Right ventricle myocardium superior (tissue), 1 donor: ENCODE measurements around the gene HSF2BP. TPM values are rescaled to one million over a fixed set of nuclear protein-coding genes. Genes with fewer than 3 reads are reported as not detected.
"Not testable (repeated sequence)": the region's sequence is repeated elsewhere in the genome, so short reads cannot be mapped to it uniquely, and the experiment has no call there.

ENCODE experiments used
- ATAC-seq: fragments of 200-7000 bp; cut with Tn5 transposase; one replicate; pipeline ENCODE4 v1.9.1; 2020; ENCODE audit warnings: mild to moderate bottlenecking; ENCODE audit not compliant: poor library complexity
- DNase-seq: peaks from one replicate; pipeline ENCODE4 v3.0.0-alpha.2; 2020
- intact Hi-C: fragments of 100-400 bp; cut with DNase I; formaldehyde crosslinking; loops from one replicate; pipeline ENCODE4 v1.11.2; 2022
- total RNA-seq: library from RNA; stranded (reverse); fragmentation: NEBNext Ultra II Directional; extraction: Animal tissue kit (Norgen Biotek cat#: 25700); gene quantifications from one replicate; pipeline ENCODE4 v1.2.1, GENCODE V29; 2021
- donor health status: DM: no; HTN: yes; CAD: no; lungs with severe emphysema.

HSF2BP gene
- total RNA-seq, 1 donor from 2014 or later = not detected

DNA sequence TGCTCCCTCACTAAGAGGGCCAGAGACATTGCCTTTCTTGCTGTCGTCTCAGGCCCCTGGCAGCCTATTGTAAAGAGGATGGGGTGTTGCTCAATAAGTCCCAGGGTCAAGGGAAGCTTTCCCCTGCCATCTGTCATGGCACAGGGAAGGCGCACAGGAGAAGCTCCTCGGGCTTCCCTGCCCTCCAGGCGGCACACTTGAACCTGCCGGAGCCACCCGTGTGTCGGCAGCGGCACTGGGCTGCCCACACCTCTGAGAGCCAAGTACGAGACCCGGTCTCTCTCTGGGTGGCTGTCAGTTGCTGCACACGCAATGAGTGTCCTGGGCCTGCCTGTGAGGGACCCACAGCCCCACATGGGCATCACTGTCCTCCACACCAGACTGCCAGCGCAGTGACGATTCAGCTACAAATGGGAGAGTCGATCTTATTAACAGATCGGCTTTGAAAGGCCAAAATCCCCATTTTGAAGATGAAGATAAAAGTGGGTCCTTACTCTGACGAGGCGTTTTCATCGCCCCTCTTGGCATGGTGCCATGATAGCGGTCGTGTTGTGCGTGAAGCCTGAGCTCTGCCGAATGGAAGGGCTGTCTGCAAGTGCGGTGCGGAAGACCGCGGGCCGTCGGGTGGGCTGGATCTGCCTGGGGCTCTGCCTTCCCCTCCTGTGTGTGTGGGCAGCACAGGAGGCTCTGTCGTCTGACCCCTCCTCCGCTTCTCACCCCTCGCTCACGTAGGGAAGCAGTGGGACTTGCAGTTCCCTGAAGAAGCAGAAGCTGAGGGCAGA lies 30.5 kb upstream of the HSF2BP start:
- intact Hi-C loops = no loop called here
- no peak for ATAC-seq
- no peak for DNase-seq

DNA sequence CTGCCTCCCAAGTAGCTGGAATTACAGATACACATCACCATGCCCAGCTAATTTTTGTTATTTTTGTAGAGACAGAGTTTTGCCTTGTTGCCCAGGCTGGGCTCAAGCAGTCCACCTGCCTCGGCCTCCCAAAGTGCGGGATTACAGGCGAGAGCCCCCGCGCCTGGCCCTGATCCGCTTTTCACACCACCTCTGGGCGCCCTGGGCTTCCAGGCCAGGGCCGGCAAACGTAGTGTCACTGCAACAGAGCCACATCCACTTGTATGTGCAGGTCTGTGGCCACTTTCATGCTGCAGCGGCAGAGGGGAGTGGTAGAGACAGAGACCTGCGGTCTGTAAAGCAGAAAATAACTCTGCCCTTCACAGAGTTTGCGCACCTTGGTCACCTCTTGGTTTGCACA lies 29.6 kb upstream of the HSF2BP start:
- no peak for ATAC-seq
- intact Hi-C loops = no loop called here

DNA sequence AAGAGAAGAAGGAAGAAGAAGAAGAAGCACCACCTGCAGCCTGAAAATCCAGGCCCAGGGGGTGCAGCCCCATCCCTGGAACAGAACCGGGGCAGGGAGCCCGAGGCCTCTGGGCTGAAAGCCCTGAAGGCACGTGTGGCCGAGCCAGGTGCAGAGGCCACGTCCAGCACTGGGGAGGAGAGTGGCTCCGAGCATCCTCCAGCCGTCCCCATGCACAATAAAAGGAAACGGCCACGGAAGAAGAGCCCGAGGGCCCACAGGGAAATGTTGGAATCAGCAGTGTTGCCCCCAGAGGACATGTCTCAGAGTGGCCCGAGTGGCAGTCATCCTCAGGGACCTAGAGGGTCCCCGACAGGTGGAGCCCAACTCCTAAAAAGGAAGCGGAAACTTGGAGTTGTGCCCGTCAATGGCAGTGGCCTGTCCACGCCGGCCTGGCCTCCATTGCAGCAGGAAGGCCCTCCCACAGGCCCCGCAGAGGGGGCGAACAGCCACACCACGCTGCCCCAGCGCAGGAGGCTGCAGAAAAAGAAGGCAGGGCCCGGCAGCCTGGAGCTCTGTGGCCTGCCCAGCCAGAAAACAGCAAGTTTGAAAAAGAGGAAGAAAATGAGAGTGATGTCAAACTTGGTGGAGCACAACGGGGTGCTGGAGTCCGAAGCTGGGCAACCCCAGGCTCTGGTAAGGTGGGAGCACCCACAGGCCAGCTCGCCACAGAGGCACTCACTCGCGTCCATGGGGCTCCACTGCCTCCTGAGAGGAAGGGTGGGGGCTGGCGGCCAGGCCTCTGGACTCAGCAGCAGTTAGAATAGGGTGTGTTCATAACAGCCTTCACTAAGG lies 28.5 kb upstream of the HSF2BP start:
- intact Hi-C loops = no loop called here
- ATAC-seq = peak; percentile 34
- DNase-seq = no peak

More for the DNA sequence above, 29.6 kb upstream of the HSF2BP start:
- DNase-seq = no peak

DNA sequence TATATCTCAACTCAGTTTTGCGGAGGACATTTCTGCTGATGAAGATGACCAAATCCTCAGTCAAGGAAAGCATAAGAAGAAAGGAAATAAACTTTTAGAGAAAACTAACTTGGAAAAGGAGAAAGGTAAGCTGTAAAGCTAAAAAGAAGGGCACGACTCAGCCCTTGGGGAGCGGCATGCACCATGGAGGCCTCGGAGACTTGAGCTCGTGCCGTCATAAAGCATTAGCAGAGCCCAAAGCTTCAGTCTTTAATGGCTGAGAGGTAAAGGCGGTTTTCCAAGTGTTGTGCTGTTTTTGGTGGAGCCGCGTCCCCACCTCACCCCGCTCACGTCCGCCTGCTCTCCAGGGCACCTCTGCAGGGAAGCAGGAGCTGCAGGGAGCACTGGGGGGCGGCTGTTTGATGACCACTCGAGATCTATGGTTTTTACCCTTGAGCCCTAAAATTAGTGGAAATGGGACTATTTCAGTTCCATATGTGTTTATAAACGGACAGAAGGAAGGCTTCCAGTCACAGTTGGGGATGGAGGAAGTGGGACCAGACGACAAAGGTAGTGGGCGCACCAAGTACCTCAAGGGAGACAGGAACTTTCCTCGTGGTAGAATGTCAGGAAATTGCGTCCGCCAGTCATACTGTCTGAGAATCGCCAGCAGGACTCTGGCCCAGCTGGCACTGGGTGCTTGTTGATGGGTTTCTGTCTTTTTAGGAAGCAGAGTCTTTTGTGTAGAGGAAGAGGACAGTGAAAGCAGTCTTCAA lies 27.7 kb upstream of the HSF2BP start:
- intact Hi-C loops = no loop called here
- DNase-seq (no peak), ATAC-seq (peak; percentile 29)

- peak; percentile 47 for ATAC-seq
- intact Hi-C loops = no loop called here
- no peak for DNase-seq
Measured at GRCh38 chr21:43684424-43684823, 25.1 kb upstream of the HSF2BP start.

DNA sequence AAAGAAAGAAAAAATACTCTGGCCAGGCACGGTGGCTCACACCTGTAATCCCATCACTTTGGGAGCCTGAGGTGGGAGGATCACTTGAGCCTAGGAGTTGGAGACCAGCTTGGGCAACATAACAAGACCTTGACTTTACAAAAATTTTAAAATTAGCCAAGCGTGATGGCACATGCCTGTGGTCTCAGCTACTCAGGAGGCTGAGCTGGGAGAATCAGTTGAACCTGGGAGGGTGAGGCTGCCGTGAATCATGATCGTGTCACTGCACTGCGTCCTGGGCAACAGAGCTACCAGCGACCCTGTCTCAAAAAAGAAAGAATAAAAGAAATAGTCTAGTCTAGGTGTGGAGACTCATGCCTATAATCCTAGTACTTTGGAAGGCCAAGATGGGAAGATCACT lies 22.4 kb upstream of the HSF2BP start:
- DNase-seq (no peak), ATAC-seq (no peak)
- intact Hi-C loops = no loop called here

DNA sequence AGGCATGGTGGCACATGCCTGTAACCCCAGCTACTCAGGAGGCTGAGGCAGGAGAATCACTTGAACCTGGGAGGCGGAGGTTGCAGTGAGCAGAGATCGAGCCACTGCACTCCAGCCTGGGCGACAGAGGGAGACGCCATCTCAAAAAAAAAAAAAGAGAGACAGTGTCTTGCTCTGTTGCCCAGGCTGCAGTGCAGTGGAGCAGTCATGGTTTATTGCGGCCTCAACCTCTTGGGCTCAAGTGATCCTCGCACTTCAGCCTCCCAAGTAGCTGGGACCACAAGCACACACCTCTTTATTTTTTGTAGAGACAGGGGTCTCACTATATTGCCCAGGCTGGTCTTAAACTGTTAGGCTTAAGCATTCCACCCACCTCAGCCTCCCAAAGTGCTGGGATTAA lies 21.1 kb upstream of the HSF2BP start:
- ATAC-seq, intact Hi-C loops, DNase-seq: not testable (repeated sequence)

DNA sequence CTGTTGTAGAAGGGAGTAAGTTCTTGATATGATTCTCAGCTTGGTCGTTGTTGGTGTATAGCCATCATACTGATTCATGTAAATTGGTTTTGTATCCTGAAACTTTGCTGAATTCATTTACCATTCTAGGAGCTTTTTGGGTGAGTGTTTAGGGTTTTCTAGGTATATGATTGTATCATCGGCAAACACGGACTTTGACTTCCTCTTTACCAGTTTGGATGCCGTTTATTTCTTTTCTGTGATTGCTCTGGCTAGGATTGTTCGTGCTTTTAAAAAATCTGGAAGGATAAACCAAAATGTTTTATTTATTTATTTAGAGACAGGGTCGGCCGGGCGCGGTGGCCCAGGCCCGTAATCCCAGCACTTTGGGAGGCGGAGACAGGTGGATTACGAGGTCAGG lies 20.7 kb upstream of the HSF2BP start:
- ATAC-seq (no peak), DNase-seq (no peak)
- intact Hi-C loops = no loop called here

DNA sequence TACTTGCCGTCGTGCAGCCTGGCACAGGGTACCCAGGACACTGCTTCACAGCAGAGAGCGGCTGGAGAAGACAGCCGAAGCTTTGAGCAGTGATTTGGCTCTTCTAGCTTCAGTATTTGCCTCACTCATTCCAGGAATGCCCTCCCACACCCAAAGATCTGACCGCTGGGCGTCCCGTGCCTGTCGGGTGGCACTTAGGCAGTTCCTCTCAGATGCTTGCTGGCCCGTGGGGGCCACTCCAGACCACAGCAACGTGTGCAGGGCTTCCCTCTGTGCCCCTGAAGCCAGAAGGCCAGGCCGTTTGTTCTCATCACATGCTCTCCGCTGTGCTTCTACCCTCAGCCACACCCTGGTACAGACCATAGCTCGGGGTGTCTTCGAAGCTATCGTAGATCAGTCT lies 17.1 kb upstream of the HSF2BP start:
- intact Hi-C loops = no loop called here
- ATAC-seq (no peak), DNase-seq (no peak)

- DNase-seq (no peak), ATAC-seq (no peak)
- intact Hi-C loops = no loop called here
Measured at GRCh38 chr21:43675871-43676270, 16.6 kb upstream of the HSF2BP start.

- DNase-seq (no peak), ATAC-seq (no peak)
- intact Hi-C loops = no loop called here
Measured at GRCh38 chr21:43669828-43670605, 10.7 kb upstream of the HSF2BP start.

DNA sequence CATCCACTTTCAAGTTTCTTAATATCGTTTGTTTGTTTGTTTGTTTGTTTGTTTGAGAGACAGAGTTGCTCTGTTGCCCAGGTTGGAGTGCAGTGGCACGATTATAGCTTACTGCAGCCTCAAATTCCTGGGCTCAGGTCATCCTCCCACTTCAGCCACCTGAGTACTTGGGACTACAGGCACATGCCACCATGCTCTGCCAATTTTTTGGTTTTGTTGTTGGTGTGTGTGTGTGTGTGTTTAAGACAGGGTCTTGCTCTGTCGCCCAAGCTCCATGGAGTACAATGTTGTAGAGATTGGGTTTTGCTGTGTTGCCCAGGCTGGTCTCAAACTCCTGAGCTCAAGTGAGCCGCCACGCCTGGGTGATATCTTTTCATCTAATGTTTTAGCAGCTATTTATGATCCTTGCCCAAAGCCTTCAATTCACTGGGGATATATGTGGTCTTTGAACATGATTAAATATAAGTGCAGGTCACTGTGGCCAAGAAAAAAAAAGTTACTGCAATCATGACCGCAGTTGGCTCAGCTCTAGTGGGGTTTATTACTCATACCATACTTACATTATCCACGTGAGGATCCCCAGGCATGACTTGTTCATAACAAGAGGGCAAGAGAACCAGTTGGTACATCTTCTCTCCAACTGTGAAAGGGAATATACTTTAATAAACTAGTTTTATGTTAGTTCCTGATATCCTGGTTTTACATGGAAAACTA lies 8.1 kb upstream of the HSF2BP start:
- DNase-seq = no peak
- intact Hi-C loops = no loop called here

DNA sequence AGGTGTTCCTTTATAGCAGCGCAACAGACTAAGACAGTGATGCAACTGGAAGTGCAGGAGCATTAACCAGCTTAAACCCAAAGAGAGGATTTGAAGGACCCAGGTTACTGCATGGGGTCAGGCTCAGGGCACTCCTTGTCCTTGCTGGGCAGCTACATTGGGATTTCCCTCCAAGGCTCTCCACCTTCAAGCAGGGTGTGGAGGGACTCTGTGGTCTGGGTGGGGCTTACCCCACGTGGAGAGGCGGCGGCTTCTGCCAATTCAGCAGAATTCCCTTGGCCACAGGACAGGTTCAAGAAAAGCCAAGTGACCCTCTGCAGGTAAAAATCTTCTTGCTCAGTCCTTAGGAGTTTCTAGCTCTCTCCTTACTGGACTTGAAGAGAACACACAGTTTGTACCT lies 6.6 kb upstream of the HSF2BP start:
- no peak for DNase-seq
- intact Hi-C loops = no loop called here
- ATAC-seq = no peak

More for the DNA sequence above, 8.1 kb upstream of the HSF2BP start:
- ATAC-seq = no peak

GRCh38 chr21:43664358-43664757 lies 5.1 kb upstream of the HSF2BP start:
- intact Hi-C loops = no loop called here

DNA sequence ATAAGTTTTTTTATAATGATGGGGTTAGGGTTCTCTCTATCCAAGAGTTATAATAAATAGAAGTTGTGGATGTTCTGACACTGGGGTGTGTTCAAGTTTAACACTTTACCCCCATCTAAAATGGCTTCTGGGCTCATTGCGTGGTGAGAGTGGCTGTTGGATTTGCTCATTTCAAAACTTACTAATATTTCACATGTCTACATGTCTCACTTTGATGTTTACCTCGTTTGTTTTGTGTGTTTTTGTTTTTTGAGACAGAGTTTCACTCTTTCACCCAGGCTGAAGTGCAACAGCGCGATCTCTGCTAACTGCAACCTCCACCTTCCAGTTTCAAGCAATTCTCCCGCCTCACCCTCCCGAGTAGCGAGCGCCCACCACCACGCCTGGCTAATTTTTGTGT lies 3.7 kb upstream of the HSF2BP start:
- ATAC-seq (no peak), DNase-seq (no peak)
- intact Hi-C loops = no loop called here

More at GRCh38 chr21:43664358-43664757, 5.1 kb upstream of the HSF2BP start:
- DNase-seq = no peak
- no peak for ATAC-seq

- DNase-seq (no peak), ATAC-seq (no peak)
- intact Hi-C loops = no loop called here
Measured at GRCh38 chr21:43662286-43662685, 3.0 kb upstream of the HSF2BP start.

DNA sequence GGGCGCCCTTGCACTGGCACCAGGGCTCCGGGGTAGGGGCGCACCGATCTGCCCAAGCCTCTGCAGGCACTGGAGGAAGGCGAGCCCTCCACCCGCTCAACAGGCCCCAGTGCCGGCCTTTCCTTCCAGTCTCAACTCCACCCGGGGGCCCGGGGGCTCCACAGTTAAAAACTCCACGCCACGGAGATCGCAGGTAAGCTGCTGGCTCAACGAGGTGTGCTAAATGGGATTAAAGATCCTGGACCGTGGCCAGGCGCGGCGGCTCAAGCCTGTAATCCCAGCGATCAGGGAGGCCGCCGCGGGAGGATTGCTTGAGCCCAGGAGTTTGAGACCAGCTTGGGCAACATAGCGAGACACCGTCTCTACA lies 536 bp downstream of the HSF2BP start:
- intact Hi-C loops = no loop called here
- DNase-seq (peak; percentile 53), ATAC-seq (peak; percentile 2)

DNA sequence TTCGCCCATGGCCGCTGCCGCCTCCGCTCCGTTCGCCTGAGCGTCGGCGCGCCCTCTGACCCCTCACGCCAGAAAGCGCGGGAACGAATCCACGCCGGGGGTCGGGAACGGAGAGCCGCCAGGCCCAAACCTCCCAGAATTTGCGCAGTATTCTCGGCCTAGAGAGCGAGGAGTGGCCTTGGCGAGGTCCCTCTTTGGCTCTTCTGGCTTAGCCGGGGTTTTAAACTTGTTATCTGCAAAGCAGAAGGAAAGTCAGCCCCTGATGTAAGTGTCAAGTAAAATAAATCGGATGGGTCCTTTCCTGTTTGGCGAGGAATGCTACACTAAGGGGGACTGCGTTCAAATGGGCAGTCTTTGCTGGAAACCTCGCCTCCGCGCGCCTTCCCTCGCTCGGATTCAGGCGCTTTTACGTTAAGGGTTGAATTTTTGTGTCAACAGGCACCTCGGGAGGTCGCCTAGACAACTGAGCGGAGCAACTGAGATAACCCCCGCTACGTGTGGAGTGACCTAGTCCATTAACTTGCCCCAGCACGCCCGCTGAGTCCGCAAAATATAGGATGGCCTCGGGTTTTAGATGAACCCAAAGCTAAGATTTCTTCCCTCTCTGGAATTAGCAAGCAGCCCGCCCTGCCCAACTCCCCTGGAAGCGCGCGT lies 1.1 kb downstream of the HSF2BP start:
- DNase-seq = no peak
- ATAC-seq = no peak
- intact Hi-C loops = no loop called here
